PC-3 (cell line): ENCODE results near the gene ST6GALNAC6. TPM values are rescaled to one million over a fixed set of nuclear protein-coding genes. Genes with fewer than 3 reads are reported as not detected.

Experiments used
- ATAC-seq: fragments of 200-7000 bp; cut with Tn5 transposase; 2 replicates; pipeline ENCODE4 v1.9.1; 2020; ENCODE audit warnings: mild to moderate bottlenecking, moderate library complexity
- BruUV-seq: library from RNA; stranded (reverse); fragments of 400-500 nt; replicated peaks from 2 replicates; lab custom pipeline; 2021; lab: Mats Ljungman, UMichigan
- CTCF ChIA-PET: fragments of 300-600 bp; sonication (Branson Sonifier 250); formaldehyde crosslinking; loops from one replicate; lab custom pipeline; 2022; ENCODE audit warnings: antibody characterized with exemption; lab: Charles Lee
- POLR2A ChIA-PET: fragments of 300-600 bp; sonication (Branson Sonifier 250); formaldehyde crosslinking; loops from one replicate; lab custom pipeline; 2022; ENCODE audit warnings: antibody characterized with exemption; ENCODE audit not compliant: unreplicated experiment; lab: Charles Lee
- DNase-seq: peaks from one replicate; pipeline ENCODE4 v3.0.0-alpha.2; 2015
- H2AFZ ChIP-seq: fragments of 300-600 bp; sonication (generic); 2 replicates; pipeline ENCODE4 v1.6.0; 2016; ENCODE audit warnings: antibody characterized with exemption, low read length
- H3F3A ChIP-seq: fragments of 300-600 bp; sonication (generic); one replicate; pipeline ENCODE4 v1.6.0; 2017; ENCODE audit warnings: antibody characterized with exemption, low read length, control low read depth, mild to moderate bottlenecking; ENCODE audit not compliant: unreplicated experiment
- H3K27ac ChIP-seq: fragments of 300-600 bp; sonication (generic); 2 replicates; pipeline ENCODE4 v1.5.1; 2016; ENCODE audit warnings: mild to moderate bottlenecking, low read length
- H3K27me3 ChIP-seq: fragments of 300-600 bp; sonication (generic); 2 replicates; pipeline ENCODE4 v1.6.1; 2016; ENCODE audit warnings: low read length, mixed read lengths
- H3K36me3 ChIP-seq: fragments of 300-600 bp; sonication (generic); 2 replicates; pipeline ENCODE4 v1.6.1; 2016; ENCODE audit warnings: low read depth, mixed run types, low read length, mixed read lengths
- H3K4me1 ChIP-seq: fragments of 300-600 bp; sonication (generic); 2 replicates; pipeline ENCODE4 v1.5.1; 2016; ENCODE audit warnings: low read length; ENCODE audit not compliant: insufficient read depth
- H3K4me2 ChIP-seq: fragments of 300-600 bp; sonication (generic); 2 replicates; pipeline ENCODE4 v1.6.0; 2016; ENCODE audit warnings: low read length
- H3K4me3 ChIP-seq: fragments of 300-600 bp; sonication (generic); 2 replicates; pipeline ENCODE4 v1.5.1; 2016; ENCODE audit warnings: mild to moderate bottlenecking, low read length, mixed read lengths
- H3K79me2 ChIP-seq: fragments of 300-600 bp; sonication (generic); 2 replicates; pipeline ENCODE4 v1.6.1; 2017; ENCODE audit warnings: low read length, mixed read lengths
- H3K9ac ChIP-seq: fragments of 300-600 bp; sonication (generic); 2 replicates; pipeline ENCODE4 v1.6.0; 2016; ENCODE audit warnings: mild to moderate bottlenecking, low read length
- H3K9me2 ChIP-seq: fragments of 300-600 bp; sonication (generic); replicated peaks from 2 replicates; pipeline ENCODE4 v1.6.1; 2016; ENCODE audit warnings: mixed run types, low read length, mixed read lengths
- H3K9me3 ChIP-seq: fragments of 300-600 bp; sonication (generic); 2 replicates; pipeline ENCODE4 v1.6.1; 2016; ENCODE audit warnings: low read length, mixed read lengths
- H4K20me1 ChIP-seq: fragments of 300-600 bp; sonication (generic); 2 replicates; pipeline ENCODE4 v1.6.1; 2016; ENCODE audit warnings: low read length, mixed read lengths
- CTCF ChIP-seq: fragments of 300-600 bp; sonication (generic); conservative IDR thresholded peaks from 2 replicates; pipeline ENCODE4 v1.5.1; 2017; ENCODE audit warnings: antibody characterized with exemption, low read depth, mild to moderate bottlenecking, low read length
- EZH2 ChIP-seq: fragments of 300-600 bp; sonication (generic); IDR thresholded peaks from one replicate; pipeline ENCODE4 v1.6.1; 2017; ENCODE audit warnings: antibody characterized with exemption, mild to moderate bottlenecking, low read length; ENCODE audit not compliant: unreplicated experiment
- EZH2phosphoT487 ChIP-seq: fragments of 300-600 bp; sonication (generic); IDR thresholded peaks from 2 replicates; pipeline ENCODE4 v1.6.1; 2018; ENCODE audit warnings: mild to moderate bottlenecking, antibody characterized with exemption, low read length, borderline replicate concordance
- intact Hi-C: fragments of 100-400 bp; cut with micrococcal nuclease; formaldehyde crosslinking; loops from 2 replicates; pipeline ENCODE4 v1.9.0; 2023
- total RNA-seq: library from RNA; depleted of rRNA; stranded (reverse); fragments of >200 nt; gene quantifications from 2 replicates; pipeline ENCODE4 v1.2.3, GENCODE V29; 2014

Gene ST6GALNAC6
- total RNA-seq, 1 experiment from 2014 or later: 14.5 TPM

GRCh38 chr9:127925959-127926905 is 26.8 kb upstream of the ST6GALNAC6 start:
- intact Hi-C loops: no loop called here
- Histone ChIP-seq H3K9ac (no peak overlapping the region), H3K4me3 (no peak overlapping the region), H4K20me1 (no peaks in the 10 kb centered on the region), H3K9me2 (no peaks in the 10 kb centered on the region), H3K4me2 (no peak overlapping the region), H3K27ac (no peak overlapping the region), H2AFZ (no peak overlapping the region), H3K79me2 (no peaks in the 10 kb centered on the region), H3F3A (no peaks in the 10 kb centered on the region), H3K36me3 (no peaks in the 10 kb centered on the region), H3K9me3 (no peaks in the 10 kb centered on the region), H3K27me3 (no peaks in the 10 kb centered on the region), H3K4me1 (peaks cover 32% of the 10 kb centered on the region)
- ChIA-PET POLR2A (no interaction called here), CTCF (interaction anchor here (0.7 kb wide), 1 partner anchor 159 kb away, joined by 5 read pairs; no protein-coding TSS in a partner anchor)
- no TSS peak for BruUV-seq
- ATAC-seq (no peak), DNase-seq (no peak)
- no peak for TF ChIP-seq CTCF
- no peak for TF ChIP-seq EZH2phosphoT487
- no peak for TF ChIP-seq EZH2

DNA sequence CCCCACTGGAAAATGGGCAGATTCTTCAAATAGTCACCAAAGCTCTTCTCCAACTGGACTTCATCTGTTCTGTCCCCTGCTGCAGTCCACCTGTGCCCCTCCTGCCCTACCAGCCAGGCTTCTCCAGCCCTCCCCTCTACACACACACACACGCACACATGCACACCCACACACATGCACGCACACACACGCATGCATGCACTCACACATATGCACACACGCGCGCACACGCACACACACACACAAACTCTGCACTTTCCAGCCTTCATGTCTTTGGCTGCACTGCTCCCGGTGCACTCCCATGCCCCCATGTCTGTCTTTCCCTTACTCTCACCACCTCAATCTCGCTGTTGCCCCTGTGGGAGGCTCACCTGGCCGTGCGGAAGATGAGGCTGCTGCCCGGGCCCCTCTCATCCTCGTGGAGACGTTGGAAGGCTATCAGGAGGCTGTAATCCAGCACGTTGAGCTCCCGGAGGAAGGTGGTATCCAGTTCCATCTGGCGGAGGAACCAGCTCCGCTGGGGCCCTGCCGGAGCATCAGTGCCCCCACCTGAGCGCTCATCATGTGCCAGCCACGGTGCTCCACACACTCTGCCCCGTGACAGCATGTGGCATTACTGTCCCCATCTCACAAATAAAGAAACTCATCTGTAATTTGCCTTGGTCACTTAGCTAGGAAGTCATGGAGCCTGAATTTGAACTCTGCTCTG is 25.5 kb upstream of the ST6GALNAC6 start:
- Histone ChIP-seq H3K36me3 (no peaks in the 10 kb centered on the region), H3K79me2 (no peaks in the 10 kb centered on the region), H3K27me3 (no peaks in the 10 kb centered on the region), H3K9me3 (no peaks in the 10 kb centered on the region), H3K4me1 (peaks cover 26% of the 10 kb centered on the region), H3K4me2 (no peak overlapping the region), H3K4me3 (no peak overlapping the region), H3K27ac (no peak overlapping the region), H2AFZ (no peak overlapping the region), H4K20me1 (no peaks in the 10 kb centered on the region), H3K9me2 (no peaks in the 10 kb centered on the region), H3K9ac (no peak overlapping the region), H3F3A (no peaks in the 10 kb centered on the region)
- POLR2A ChIA-PET: no interaction called here
- CTCF ChIA-PET: no interaction called here
- ATAC-seq (no peak), DNase-seq (no peak)
- TF ChIP-seq CTCF: no peak
- TF ChIP-seq EZH2: no peak
- no peak for TF ChIP-seq EZH2phosphoT487
- intact Hi-C loops: loop anchor here (5.0 kb wide), 1 partner anchor 333 kb away; no protein-coding TSS in a partner anchor
- BruUV-seq: no TSS peak
